ENCODE results near the gene DNASE1L3. TPM values are rescaled to one million over a fixed set of nuclear protein-coding genes. Genes with fewer than 3 reads are reported as not detected.

DNASE1L3 gene
- total and polyA plus RNA-seq, 4 donors, result 76.1 to 201 (median 128) TPM

DNA sequence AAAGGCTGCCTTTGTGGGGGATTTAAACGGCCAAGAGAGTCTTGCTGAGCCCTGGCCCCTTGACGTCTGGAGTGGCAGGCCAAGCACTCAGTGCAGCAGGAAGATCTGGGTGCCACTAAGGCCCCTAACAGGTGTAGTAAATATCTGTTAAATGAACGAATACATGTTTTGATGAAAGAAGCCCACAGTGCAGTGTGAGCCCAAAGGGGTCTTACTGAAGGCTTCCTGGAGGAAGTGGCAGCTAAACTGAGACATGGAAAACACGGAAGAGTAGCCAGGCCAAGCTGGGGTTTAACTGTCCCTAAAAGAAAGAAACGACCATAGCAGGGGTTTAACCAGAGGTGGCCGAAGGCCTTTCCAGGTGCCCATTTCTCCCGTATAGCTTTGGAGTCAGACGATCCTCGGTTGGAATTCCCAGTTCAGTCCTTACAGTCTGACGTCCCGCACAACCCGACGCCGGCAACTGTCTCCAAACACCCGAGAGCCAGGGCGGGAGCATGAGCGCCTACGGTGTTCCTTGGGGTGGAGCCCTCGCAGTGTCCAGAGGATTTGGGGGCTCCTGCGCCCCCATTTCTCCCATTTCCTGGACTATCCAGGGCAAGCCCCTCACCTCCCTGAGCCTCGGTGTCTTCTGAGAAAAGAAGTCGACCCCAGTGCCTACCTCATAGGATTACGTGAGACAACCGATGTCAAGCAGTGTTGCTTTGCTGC lies 25.9 kb upstream of the DNASE1L3 start (continued):
- no peak for TF ChIP-seq CTCF (IDR thresholded peaks at IDR 0.05; ENCODE audit: low read depth, low read length, missing input control)

GRCh38 chr3:58235970-58236369 lies 25.2 kb upstream of the DNASE1L3 start:
- TF ChIP-seq NR2F2 (IDR thresholded peaks at IDR 0.05) (no peak), YY1 (IDR thresholded peaks at IDR 0.05) (no peak), JUND (IDR thresholded peaks at IDR 0.05) (no peak), FOXA2 (IDR thresholded peaks at IDR 0.05) (no peak), TAF1 (conservative IDR thresholded peaks at IDR 0.05) (no peak), EGR1 (IDR thresholded peaks at IDR 0.05; ENCODE audit: low read depth in 2 of 2) (no peak), ZBTB33 (IDR thresholded peaks at IDR 0.05) (no peak), SP1 (IDR thresholded peaks at IDR 0.05) (no peak)
- Histone ChIP-seq H3K9ac (ENCODE audit: low read depth in 1 of 2, low read length in 2 of 2) (no peak overlapping the region), H3K27ac (ENCODE audit: low read depth in 1 of 2, low read length in 2 of 2) (no peak overlapping the region), H3K4me3 (ENCODE audit: low read depth in 1 of 3, low read length in 3 of 3) (no peak overlapping the region), H3K36me3 (ENCODE audit: control insufficient read depth in 4 of 4, insufficient read depth in 3 of 4, low read depth in 1 of 4, low read length in 3 of 4) (no peaks in the 10 kb centered on the region), H3K9me3 (ENCODE audit: control insufficient read depth in 4 of 4, low read length in 3 of 4) (no peaks in the 10 kb centered on the region), H3K4me1 (ENCODE audit: control insufficient read depth in 4 of 4, insufficient read depth in 4 of 4, low read length in 3 of 4) (peaks cover 0 to 32% (median 23%) of the 10 kb centered on the region in 4 donors), H3K27me3 (ENCODE audit: control insufficient read depth in 4 of 4, insufficient read depth in 4 of 4, low read length in 3 of 4) (no peaks in the 10 kb centered on the region)
- DNase-seq (ENCODE audit: low spot score), result no peak
- 91% methylated on average over 4 of the region's 4 CpGs for WGBS

- Histone ChIP-seq H3K4me1 (ENCODE audit: control insufficient read depth in 4 of 4, insufficient read depth in 4 of 4, low read length in 3 of 4) (peaks cover 0 to 26% (median 19%) of the 10 kb centered on the region in 4 donors), H3K27me3 (ENCODE audit: control insufficient read depth in 4 of 4, insufficient read depth in 4 of 4, low read length in 3 of 4) (no peaks in the 10 kb centered on the region), H3K4me3 (ENCODE audit: low read depth in 1 of 3, low read length in 3 of 3) (no peak overlapping the region), H3K9me3 (ENCODE audit: control insufficient read depth in 4 of 4, low read length in 3 of 4) (no peaks in the 10 kb centered on the region), H3K36me3 (ENCODE audit: control insufficient read depth in 4 of 4, insufficient read depth in 3 of 4, low read depth in 1 of 4, low read length in 3 of 4) (no peaks in the 10 kb centered on the region), H3K9ac (ENCODE audit: low read depth in 1 of 2, low read length in 2 of 2) (no peak overlapping the region), H3K27ac (ENCODE audit: low read depth in 1 of 2, low read length in 2 of 2) (no peak overlapping the region)
- no peak for DNase-seq (ENCODE audit: low spot score)
- 60% methylated on average over 4 of the region's 4 CpGs for WGBS
- no peak for TF ChIP-seq ZBTB33 (IDR thresholded peaks at IDR 0.05)
- TF ChIP-seq, protein P1, sequence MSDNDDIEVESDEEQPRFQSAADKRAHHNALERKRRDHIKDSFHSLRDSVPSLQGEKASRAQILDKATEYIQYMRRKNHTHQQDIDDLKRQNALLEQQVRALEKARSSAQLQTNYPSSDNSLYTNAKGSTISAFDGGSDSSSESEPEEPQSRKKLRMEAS (IDR thresholded peaks at IDR 0.05), result no peak
Observed at GRCh38 chr3:58234516-58234931, 23.8 kb upstream of the DNASE1L3 start.
